ENCODE results near the gene GTF2H3.

Gene GTF2H3

DNA sequence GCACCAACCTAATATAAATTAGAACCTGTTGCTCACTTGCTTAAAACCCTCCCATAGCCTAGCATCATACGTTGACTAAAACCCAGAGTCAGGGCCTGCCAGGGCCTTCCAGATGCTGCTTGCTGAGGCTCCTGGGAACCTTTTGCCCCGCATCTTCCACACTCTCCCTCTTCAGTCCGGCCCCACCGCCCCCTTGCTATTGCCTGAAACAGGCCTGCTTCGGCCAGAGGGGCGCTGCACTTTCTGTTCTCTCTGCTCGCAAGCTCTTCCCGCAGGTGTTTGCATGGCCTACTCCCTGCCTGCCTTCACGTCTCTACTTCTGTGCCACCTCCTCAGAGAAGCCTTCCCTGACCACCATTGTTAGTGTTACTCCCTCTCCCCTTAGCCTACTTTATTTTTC lies 23.6 kb downstream of the GTF2H3 start:
- no peak overlapping the region for H3K4me3 ChIP-seq (ENCODE audit: low read depth, low read length)
- no peak for DNase-seq (ENCODE audit: low read depth)
- TF ChIP-seq, protein P1, sequence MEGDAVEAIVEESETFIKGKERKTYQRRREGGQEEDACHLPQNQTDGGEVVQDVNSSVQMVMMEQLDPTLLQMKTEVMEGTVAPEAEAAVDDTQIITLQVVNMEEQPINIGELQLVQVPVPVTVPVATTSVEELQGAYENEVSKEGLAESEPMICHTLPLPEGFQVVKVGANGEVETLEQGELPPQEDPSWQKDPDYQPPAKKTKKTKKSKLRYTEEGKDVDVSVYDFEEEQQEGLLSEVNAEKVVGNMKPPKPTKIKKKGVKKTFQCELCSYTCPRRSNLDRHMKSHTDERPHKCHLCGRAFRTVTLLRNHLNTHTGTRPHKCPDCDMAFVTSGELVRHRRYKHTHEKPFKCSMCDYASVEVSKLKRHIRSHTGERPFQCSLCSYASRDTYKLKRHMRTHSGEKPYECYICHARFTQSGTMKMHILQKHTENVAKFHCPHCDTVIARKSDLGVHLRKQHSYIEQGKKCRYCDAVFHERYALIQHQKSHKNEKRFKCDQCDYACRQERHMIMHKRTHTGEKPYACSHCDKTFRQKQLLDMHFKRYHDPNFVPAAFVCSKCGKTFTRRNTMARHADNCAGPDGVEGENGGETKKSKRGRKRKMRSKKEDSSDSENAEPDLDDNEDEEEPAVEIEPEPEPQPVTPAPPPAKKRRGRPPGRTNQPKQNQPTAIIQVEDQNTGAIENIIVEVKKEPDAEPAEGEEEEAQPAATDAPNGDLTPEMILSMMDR (IDR thresholded peaks at IDR 0.05; ENCODE audit: insufficient read depth, low read depth, low read length, missing control alignments): no peak

DNA sequence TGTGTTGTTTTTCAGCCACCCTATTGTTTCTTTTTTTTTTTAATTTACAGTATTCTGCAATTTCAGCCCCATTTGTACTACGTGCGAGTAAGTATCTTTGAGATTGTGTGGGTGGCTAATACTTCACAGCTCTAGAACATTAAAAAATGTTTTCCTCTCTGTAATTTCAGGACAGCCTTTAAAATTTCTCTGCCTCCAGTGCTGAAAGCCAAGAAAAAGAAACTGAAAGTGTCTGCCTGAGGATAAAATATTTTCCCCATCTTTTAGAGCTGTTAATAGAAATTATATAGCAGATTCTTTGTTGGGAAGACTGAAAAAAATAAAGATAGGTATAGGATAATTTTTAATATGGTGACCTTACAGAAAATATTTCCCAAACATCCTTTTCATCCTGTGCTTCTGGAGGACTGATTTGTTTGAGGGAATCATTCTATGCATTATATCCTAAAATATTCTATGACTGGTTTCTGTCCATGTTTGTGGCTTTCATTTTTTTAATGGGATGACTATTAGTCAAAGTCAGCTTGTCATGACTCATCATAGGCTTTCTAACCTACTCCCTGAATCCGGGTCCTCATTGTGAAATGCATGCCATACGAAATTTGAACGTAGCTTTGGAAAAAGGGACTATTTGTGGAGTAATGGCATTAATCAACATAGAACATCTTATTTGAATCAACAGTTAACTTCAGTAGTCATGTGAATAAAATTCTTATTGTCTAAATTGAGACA lies 26.5 kb downstream of the GTF2H3 start:
- TF ChIP-seq, protein P1 (IDR thresholded peaks at IDR 0.05; ENCODE audit: insufficient read depth, low read depth, low read length, missing control alignments): no peak
- DNase-seq (ENCODE audit: low read depth): peak; percentile 20
- no peak overlapping the region for H3K4me3 ChIP-seq (ENCODE audit: low read depth, low read length)

DNA sequence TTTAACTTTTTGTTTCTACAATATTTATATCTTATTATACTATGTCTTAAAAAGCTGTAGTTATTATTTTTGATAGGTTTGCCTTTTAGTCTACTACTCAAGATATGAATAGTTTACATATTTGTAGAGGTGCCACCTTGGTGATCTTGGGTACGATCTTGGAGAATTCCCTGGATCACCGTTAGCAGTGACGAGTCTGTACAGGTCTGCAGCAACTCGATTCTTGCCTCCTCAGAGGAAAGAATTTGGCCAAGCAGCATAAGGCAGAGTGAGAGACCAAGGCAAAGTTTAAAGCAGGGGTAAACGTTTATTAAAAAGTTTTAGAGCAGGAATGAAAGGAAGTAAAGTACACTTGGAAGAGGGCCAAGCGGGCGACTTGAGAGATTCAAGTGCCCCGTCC lies 34.1 kb downstream of the GTF2H3 start:
- TF ChIP-seq, protein P1 (IDR thresholded peaks at IDR 0.05; ENCODE audit: insufficient read depth, low read depth, low read length, missing control alignments): no peak
- H3K4me3 ChIP-seq (ENCODE audit: low read depth, low read length): no peak overlapping the region
- DNase-seq (ENCODE audit: low read depth): no peak

DNA sequence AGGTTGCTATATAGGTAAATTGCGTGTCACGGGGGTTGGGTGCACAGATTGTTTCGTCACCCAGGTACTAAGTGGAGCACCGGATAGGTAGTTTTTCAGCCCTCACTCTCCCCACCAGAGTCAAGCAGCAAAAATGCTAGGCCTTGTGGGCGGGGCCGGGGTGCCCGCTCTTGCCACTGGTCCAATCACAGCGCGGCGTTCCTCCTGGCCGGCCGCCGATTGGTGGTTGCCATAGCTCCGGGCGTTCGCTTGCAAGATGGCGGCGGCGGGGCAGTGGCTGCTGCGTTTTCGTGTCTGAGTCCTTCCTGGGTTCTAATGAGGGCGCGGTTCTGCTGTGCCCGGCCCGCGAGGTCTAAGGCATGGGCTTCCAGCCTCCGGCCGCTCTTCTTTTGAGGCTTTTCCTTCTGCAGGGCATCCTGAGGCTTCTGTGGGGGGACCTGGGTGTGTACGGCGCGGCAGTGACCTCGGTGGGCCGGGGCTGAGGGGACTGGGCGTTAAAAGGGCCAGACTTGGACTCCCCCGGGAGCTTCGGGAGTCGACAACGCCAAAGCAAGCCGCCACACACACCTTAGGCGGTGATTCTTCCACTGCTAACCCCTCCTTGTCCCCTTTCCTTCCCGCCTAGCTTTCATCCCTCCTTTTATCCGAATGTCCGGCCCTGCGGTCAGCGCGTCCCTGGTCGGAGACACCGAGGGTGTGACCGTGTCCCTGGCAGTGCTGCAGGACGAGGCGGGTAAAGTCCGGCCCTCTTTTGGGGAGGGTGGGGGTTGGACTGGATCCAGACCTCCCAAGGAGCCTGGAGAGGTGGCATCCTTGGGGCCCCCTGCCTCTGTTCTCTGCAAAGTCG lies 37.5 kb downstream of the GTF2H3 start, which contains the start of gene TCTN2:
TCTN2 (plus strand) TSS at position 232 of the 847 bp plus-strand sequence; CDS start at position 360, 128 bp downstream.
- peak; percentile 95 for DNase-seq (ENCODE audit: low read depth)
- TF ChIP-seq, protein P1 (IDR thresholded peaks at IDR 0.05; ENCODE audit: insufficient read depth, low read depth, low read length, missing control alignments): no peak
- H3K4me3 ChIP-seq (ENCODE audit: low read depth, low read length): peak within 1 kb of the TSS; percentile 78

DNA sequence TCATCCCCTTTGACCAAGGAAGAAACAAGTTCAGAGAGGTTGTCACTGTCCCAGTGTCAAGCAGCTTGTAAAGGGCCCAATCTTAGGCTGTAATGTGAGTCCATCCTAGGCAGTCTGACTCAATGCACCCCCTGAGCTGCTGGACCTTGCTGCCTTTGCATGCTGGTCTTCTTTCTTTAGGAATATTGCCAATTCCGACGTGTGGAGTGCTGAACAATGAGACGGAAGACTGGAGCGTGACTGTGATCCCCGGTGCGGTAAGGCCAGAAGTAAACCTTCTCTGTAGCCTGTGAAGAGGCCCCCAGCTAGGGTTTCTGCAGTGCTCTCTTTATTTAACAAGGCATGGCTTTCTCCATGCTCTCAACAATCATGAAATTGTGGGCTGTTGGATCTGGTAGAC lies 38.2 kb downstream of the GTF2H3 start:
- no peak for DNase-seq (ENCODE audit: low read depth)
- H3K4me3 ChIP-seq (ENCODE audit: low read depth, low read length): no peak overlapping the region
- TF ChIP-seq, protein P1 (IDR thresholded peaks at IDR 0.05; ENCODE audit: insufficient read depth, low read depth, low read length, missing control alignments): no peak

DNA sequence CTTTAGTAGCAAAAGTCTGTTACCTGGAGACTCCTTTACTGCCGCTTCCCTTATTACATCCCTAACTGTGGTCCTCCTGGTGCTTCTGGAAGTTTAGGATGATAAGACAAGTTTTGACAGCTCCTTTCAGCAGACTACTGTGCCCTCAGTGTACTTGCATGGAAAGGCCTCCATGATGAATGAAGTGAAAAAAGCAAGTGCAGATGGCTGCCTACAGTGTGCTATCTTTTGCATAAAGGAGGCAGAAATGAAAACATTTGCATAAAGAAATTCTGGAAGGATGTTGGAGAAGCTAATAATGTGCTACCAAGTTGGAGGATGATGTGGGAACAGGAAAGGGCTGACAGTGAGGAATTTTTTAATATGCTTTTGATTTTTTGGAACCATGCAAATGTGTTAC lies 41.8 kb downstream of the GTF2H3 start:
- no peak for DNase-seq (ENCODE audit: low read depth)
- H3K4me3 ChIP-seq (ENCODE audit: low read depth, low read length): no peak overlapping the region
- TF ChIP-seq, protein P1 (IDR thresholded peaks at IDR 0.05; ENCODE audit: insufficient read depth, low read depth, low read length, missing control alignments): no peak

All from GM12865 (cell line).